Endothelial cell of umbilical vein (primary cell): ENCODE results near the gene AHI1. TPM values are rescaled to one million over a fixed set of nuclear protein-coding genes. Genes with fewer than 3 reads are reported as not detected.

ENCODE experiments used
- BruUV-seq: library from RNA; stranded (reverse); fragments of 400-500 nt; replicated peaks from 2 replicates; lab custom pipeline; 2021; lab: Mats Ljungman, UMichigan
- CTCF ChIA-PET: fragments of 300-600, 350-600 bp; sonication (Branson Sonifier 250); formaldehyde crosslinking; loops from one replicate; lab custom pipeline; 2021; ENCODE audit warnings: antibody characterized with exemption, inconsistent platforms; lab: Charles Lee
- POLR2A ChIA-PET: fragments of 300-600, 350-600 bp; sonication (Branson Sonifier 250); formaldehyde crosslinking; loops from one replicate; lab custom pipeline; 2021; ENCODE audit warnings: antibody characterized with exemption, inconsistent platforms; lab: Charles Lee
- DNase-seq: peaks from one replicate; pipeline ENCODE4 v3.0.0-alpha.2; 2011; ENCODE audit warnings: low read depth, low spot score
- FAIRE-seq: peaks from 2 replicates; lab custom pipeline; 2011; peaks lifted over from hg19 to GRCh38; lab: Jason Lieb, UNC
- H2AFZ ChIP-seq: 2 replicates; pipeline ENCODE4 v1.6.0; 2012; ENCODE audit warnings: low read depth, low read length, control low read depth, inconsistent platforms
- H3K27ac ChIP-seq: 2 replicates; pipeline ENCODE4 v1.5.1; 2011; ENCODE audit warnings: low read depth, mild to moderate bottlenecking, control low read depth, low read length, moderate library complexity; ENCODE audit not compliant: insufficient read depth
- H3K27me3 ChIP-seq, 2 experiments: 2 replicates each; pipeline versions ENCODE4 v1.6.0 to v1.6.1; 2011; ENCODE audit warnings: low read length in 2 of 2, mixed read lengths in 1 of 2; ENCODE audit not compliant: control insufficient read depth in 2 of 2, insufficient read depth in 2 of 2
- H3K36me3 ChIP-seq, 2 experiments: 2 replicates in 1 of 2; 3 replicates in 1 of 2; pipeline ENCODE4 v1.5.1; 2011; ENCODE audit warnings: low read length in 2 of 2, mild to moderate bottlenecking in 1 of 2, moderate library complexity in 1 of 2; ENCODE audit not compliant: control insufficient read depth in 2 of 2, insufficient read depth in 2 of 2; ENCODE audit errors: extremely low read depth in 1 of 2
- H3K4me1 ChIP-seq: 3 replicates; pipeline ENCODE4 v1.5.1; 2011; ENCODE audit warnings: mild to moderate bottlenecking, low read length; ENCODE audit not compliant: control insufficient read depth, insufficient read depth; ENCODE audit errors: extremely low read depth
- H3K4me2 ChIP-seq: 2 replicates; pipeline ENCODE4 v1.6.1; 2011; ENCODE audit warnings: low read length, control low read depth, mixed read lengths; ENCODE audit not compliant: insufficient read depth
- H3K4me3 ChIP-seq, 3 experiments: fragments of 200-600 bp in 1 of 3; sonication (generic), shearing (Covaris generic) in 1 of 3; replicated peaks in 1 of 3; 2 replicates each; pipeline ENCODE4 v1.5.1; 2011 to 2016; ENCODE audit warnings: control low read depth in 3 of 3, low read length in 3 of 3, mild to moderate bottlenecking in 2 of 3, inconsistent platforms in 1 of 3, low read depth in 1 of 3, moderate library complexity in 1 of 3; ENCODE audit not compliant: insufficient read depth in 1 of 3
- H3K79me2 ChIP-seq: 2 replicates; pipeline ENCODE4 v1.6.0; 2012; ENCODE audit warnings: low read length, inconsistent platforms; ENCODE audit not compliant: control insufficient read depth, insufficient read depth
- H3K9ac ChIP-seq: replicated peaks from 2 replicates; pipeline ENCODE3; 2011; ENCODE audit warnings: low read length, control low read depth; ENCODE audit not compliant: insufficient read depth; ENCODE audit errors: extremely low read depth
- H3K9me1 ChIP-seq: replicated peaks from 3 replicates; pipeline ENCODE4 v1.6.0; 2011; ENCODE audit warnings: mild to moderate bottlenecking, low read length; ENCODE audit not compliant: control insufficient read depth, insufficient read depth; ENCODE audit errors: extremely low read depth
- H3K9me3 ChIP-seq: replicated peaks from 2 replicates; pipeline ENCODE4 v1.5.1; 2012; ENCODE audit warnings: low read length, inconsistent platforms; ENCODE audit not compliant: control insufficient read depth, insufficient read depth
- H4K20me1 ChIP-seq: replicated peaks from 2 replicates; pipeline ENCODE3; 2011; ENCODE audit warnings: mild to moderate bottlenecking, low read length; ENCODE audit not compliant: control insufficient read depth, insufficient read depth; ENCODE audit errors: extremely low read depth
- CTCF ChIP-seq, 2 donors: IDR thresholded peaks; 1 replicate in 1 of 2; 2 replicates in 1 of 2; pipeline ENCODE4 v1.5.1; 2011; ENCODE audit warnings: low read length in 2 of 2, mild to moderate bottlenecking in 2 of 2, moderate library complexity in 2 of 2, control low read depth in 1 of 2, inconsistent platforms in 1 of 2, low read depth in 1 of 2; ENCODE audit not compliant: insufficient read depth in 1 of 2; ENCODE audit errors: extremely low read depth in 1 of 2
- EZH2 ChIP-seq: IDR thresholded peaks from 2 replicates; pipeline ENCODE4 v1.6.1; 2012; ENCODE audit warnings: borderline replicate concordance, low read depth, mild to moderate bottlenecking, moderate library complexity, low read length, inconsistent platforms; ENCODE audit not compliant: severe bottlenecking
- FOS ChIP-seq: IDR thresholded peaks from 2 replicates; pipeline ENCODE4 v1.6.1; 2011; ENCODE audit warnings: mild to moderate bottlenecking, low read length, moderate library complexity, borderline replicate concordance; ENCODE audit not compliant: insufficient read depth
- GATA2 ChIP-seq: IDR thresholded peaks from 2 replicates; pipeline ENCODE4 v1.7.0; 2011; ENCODE audit warnings: low read depth, mild to moderate bottlenecking, moderate library complexity, mixed read lengths, low read length; ENCODE audit not compliant: insufficient read length, insufficient read depth
- JUN ChIP-seq: IDR thresholded peaks from 2 replicates; pipeline ENCODE4 v1.6.1; 2011; ENCODE audit warnings: borderline replicate concordance, low read depth; ENCODE audit not compliant: insufficient read length, insufficient read depth
- MAX ChIP-seq: IDR thresholded peaks from 2 replicates; pipeline ENCODE4 v1.6.1; 2011; ENCODE audit not compliant: insufficient read depth, insufficient read length
- MYC ChIP-seq: IDR thresholded peaks from one replicate; pipeline ENCODE4 v1.6.1; 2011; ENCODE audit warnings: mild to moderate bottlenecking, low read depth, low read length
- POLR2A ChIP-seq: IDR thresholded peaks from 2 replicates; pipeline ENCODE4 v1.6.1; 2012; ENCODE audit warnings: low read depth, mild to moderate bottlenecking, control low read depth, low read length
- POLR2AphosphoS5 ChIP-seq: IDR thresholded peaks from 2 replicates; pipeline ENCODE4 v1.6.1; 2012; ENCODE audit warnings: low read depth, mild to moderate bottlenecking, control low read depth, low read length, moderate library complexity; ENCODE audit not compliant: insufficient read depth
- dilution Hi-C: fragments of 300-500 bp; cut with MboI; formaldehyde crosslinking; loops from one replicate; pipeline ENCODE4 v1.15.0; 2019; ENCODE audit warnings: low sequenced_read_pairs; ENCODE audit not compliant: extremely low pct_ligation_motif_present
- intact Hi-C: fragments of 100-400 bp; cut with micrococcal nuclease; formaldehyde crosslinking; loops from one replicate; pipeline ENCODE4 v1.10.0; 2022
- polyA plus RNA-seq, 4 experiments: library from polyadenylated mRNA; depleted of rRNA in 3 of 4; stranded (reverse) in 3 of 4; unstranded in 1 of 4; fragments of >200 nt; gene quantifications; 2 replicates each; pipeline versions ENCODE4 v1.2.1 to v1.2.3, GENCODE V29; 2011 to 2012; ENCODE audit warnings: missing spikeins in 1 of 4
- total RNA-seq: library from RNA; stranded (reverse); gene quantifications from 2 replicates; pipeline ENCODE4 v1.2.3, GENCODE V29; 2021

AHI1 gene
- total and polyA plus RNA-seq, 2 donors (not counting 3 experiments of a cell fraction or from before 2014, with no cell fraction given) = 5.1 to 20.7 TPM

- H3K4me1 ChIP-seq = no peaks in the 10 kb centered on the region
- intact Hi-C loops = no loop called here
- no peak overlapping the region for H3K4me2 ChIP-seq
- no peak for DNase-seq
- dilution Hi-C loops = no loop called here
- no peak overlapping the region for H3K4me3 ChIP-seq
- BruUV-seq = no TSS peak
- H2AFZ ChIP-seq = no peak overlapping the region
- ChIA-PET POLR2A (no interaction called here), CTCF (interaction anchor here (1.8 kb wide), 1 partner anchor 10 kb away, joined by 7 read pairs; no protein-coding TSS in a partner anchor)
- H3K27ac ChIP-seq = no peak overlapping the region
- no peaks in the 10 kb centered on the region for H3K36me3 ChIP-seq
- no peaks in the 10 kb centered on the region for H3K9me1 ChIP-seq
- TF ChIP-seq MYC (no peak), GATA2 (no peak), POLR2A (no peak), FOS (no peak), JUN (no peak), POLR2AphosphoS5 (no peak), CTCF (IDR thresholded peaks at IDR 0.05; ENCODE audit: extremely low read depth in 1 of 2, insufficient read depth in 1 of 2, low read depth in 1 of 2, low read length in 2 of 2) (no peak), MAX (no peak), EZH2 (no peak)
- no peaks in the 10 kb centered on the region for H4K20me1 ChIP-seq
- H3K9ac ChIP-seq = no peak overlapping the region
- FAIRE-seq = no peak
- H3K27me3 ChIP-seq = peaks cover 0 to 4% of the 10 kb centered on the region in 2 experiments
- no peaks in the 10 kb centered on the region for H3K9me3 ChIP-seq
- H3K79me2 ChIP-seq = no peaks in the 10 kb centered on the region
These were observed 229.3 kb downstream of the AHI1 start for GRCh38 chr6:135268263-135268662.
